SHP77 (cell line): ENCODE data around the gene INSC.
A peak's percentile ranks its signal among the peaks of the same experiment; 100 is the strongest.
"Not testable (repeated sequence)": the region's sequence is repeated elsewhere in the genome, so short reads cannot be mapped to it uniquely, and the experiment has no call there.

Source experiments
- DNase-seq, 2 experiments: peaks; one replicate each; lab custom pipeline; 2025; lab: John Stamatoyannopoulos, UW

The INSC gene

GRCh38 chr11:15114501-15115475 lies at the start of gene INSC:
TSS of gene INSC (plus strand) at chr11:15114923. CDS start at chr11:15149175, 34,252 bp downstream.
- no peak for DNase-seq

DNA sequence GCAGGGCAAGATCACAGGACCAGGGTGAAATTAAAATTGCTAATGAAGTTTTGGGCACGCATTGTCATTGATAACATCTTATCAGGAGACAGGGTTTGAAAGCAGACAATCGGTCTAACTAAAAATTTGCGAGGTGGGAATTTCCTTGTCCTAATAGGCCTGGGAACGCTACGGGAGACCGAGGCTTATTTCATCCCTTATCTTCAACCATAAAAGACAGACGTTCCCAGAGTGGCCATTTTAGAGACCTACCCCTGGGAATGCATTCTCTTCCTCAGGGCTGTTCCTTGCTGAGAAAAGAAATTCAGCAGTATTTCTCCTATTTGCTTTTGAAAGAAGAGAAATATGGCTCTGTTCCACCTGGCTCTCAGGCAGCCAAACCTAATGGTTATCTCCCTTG lies 45.0 kb upstream of the INSC start:
- not testable (repeated sequence) for DNase-seq

GRCh38 chr11:15071556-15072255 lies 43.0 kb upstream of the INSC start:
- no peak for DNase-seq

DNA sequence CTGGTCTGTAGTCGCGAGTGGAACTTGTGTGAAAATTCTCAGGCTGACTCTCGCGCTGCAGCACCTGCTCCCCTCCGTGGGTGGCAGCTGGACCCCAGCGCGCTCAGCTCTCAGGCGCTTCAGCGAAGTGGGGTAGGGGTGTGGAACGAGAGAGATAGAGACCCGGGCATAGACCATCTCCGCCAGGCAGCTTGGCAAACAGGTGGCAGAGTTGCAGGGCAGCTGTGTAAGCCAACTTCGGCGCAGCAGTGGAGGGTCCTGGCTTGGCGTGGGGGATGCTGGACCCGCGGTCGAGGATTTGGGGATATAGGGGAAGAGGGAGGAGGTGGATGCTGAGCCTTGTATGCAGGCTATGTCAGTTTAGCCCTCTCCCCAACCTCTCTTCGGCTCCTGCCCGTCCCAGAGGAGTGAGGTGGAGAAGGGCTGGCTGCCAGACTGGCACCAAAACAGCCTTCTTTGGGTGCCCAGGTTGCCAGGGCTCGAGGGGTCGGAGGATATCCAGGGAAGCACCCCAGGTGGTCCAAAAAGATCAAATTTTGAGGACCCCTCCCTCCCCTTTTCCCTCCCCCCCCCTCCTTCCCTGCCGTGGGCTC lies 42.1 kb upstream of the INSC start:
- DNase-seq, result no peak

GRCh38 chr11:15073361-15074205 lies 41.1 kb upstream of the INSC start, which contains the start of gene CALCB:
TSS of gene CALCB (plus strand) at chr11:15073593. CDS start at chr11:15074719, 1,126 bp downstream.
- DNase-seq, result peak in 1 of 2 experiments; percentile 62

DNA sequence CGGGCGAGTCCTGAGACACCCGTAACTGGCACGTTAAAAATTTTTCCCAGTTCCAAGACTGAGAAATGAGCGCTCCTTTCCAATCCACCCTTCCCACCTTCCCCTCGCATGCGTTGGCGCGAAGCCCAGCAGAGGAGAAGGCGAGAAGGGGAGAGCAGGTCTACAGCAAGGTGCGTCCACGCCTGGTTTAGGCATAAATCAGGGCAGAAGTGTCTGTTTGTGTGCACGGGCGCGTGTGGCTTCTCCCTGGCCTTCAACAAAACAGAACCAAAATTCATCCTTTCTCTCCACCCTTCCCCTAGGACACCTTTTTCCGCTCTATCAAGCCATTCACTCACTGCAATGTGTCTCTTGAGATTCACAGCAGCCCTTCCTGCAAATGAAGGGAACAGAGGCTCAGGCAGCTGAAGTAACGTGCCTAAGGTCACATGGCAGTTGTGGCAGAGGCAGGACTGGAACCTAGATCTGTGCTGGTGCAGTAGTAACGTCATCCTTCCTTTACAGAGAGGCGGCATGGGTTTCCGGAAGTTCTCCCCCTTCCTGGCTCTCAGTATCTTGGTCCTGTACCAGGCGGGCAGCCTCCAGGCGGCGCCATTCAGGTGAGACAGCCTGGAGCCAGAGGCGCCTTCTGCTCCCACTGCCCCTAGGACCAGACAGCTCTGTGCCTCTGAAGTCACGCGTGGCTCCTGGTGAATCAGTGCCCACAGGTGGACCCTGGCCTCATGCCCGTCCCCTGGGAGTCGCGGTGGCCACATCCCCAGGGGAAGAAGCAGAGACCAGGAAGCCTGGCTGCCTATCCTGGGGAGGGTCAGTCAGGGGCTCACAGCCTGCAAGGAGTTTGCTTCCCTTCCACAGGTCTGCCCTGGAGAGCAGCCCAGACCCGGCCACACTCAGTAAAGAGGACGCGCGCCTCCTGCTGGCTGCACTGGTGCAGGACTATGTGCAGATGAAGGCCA lies 40.2 kb upstream of the INSC start:
- peak; percentile 53 to 65 for DNase-seq

- no peak for DNase-seq
Observed at GRCh38 chr11:15075162-15075526, 39.6 kb upstream of the INSC start.

DNA sequence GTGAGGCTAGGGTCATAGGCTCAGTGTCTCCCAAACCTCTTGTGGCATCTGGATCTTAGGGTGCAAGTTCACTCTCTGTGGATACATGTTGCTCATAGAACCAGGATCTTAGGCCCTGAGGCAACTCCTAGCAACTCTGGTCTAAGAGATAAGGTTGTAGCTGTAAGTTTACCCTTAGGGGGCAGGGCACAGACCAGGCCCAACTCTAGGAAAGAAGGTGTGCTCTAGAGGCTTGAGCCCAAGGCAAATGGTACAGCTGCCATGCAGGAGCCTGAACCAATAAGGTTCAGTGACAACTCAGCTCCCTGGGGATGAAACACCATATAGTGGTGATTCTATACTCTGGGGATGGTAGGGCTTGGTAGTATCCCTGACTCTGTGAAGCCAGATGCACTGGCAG lies 23.5 kb upstream of the INSC start:
- DNase-seq, result no peak

DNA sequence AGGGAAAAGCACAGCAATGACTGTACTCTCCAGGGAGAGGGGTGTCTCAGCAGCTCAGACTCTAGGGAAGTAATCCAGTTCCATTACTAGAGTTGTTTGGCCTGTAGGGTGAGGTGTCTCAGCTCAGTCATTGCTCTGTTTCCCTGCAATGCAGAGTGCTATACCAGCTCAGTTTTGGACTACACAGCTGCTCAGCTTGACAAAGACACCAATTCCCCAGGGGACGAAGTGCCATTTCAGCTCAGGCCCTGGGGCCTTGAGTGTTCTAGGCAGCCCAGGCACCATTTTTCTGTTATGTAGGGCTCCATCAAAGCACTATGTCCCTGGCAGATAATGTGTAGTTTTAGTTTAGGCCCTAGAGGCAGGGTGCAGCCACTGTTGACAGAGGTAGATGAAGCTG lies 23.1 kb upstream of the INSC start:
- DNase-seq, result no peak

DNA sequence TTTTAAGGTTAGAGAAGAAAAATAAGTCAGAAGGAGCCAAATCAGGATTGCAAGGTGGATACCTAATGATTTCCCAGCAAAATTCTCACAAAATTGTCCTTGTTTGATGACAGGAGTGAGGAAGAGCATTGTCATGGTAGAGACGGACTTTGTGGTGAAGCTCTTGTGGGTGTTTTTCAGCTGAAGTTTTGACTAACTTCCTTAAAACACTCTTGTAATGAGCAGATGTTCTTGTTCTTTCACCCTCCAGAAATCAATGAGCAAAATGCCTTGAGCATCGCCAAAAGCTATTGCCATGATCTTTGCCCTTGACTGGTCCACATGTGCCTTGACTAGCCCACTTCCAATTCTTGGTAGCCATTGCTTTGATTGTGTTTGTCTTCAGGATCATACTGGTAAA lies 21.3 kb upstream of the INSC start:
- DNase-seq, result no peak

DNA sequence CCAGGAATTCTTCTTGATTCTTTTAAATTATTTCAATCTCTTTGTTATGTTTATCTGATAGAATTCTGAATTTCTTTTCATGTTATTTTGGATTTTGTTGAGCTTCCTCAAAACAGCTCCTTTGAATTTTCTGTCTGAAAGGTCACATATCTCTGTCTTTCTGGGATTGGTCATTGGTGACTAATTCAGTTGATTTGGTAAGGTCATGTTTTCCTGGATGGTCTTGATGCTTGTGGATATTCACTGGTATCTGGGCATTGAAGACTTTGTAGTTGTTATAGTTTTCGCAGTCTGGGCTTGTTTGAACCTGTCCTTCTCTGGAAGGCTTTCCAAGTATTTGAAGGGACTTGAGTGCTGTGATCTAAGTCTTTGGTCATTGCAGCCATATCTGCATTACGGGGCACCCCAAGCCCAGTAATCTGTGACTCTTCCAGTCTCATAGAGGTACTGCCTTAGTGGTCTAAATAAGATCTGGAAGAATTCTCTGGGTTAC lies 18.9 kb upstream of the INSC start:
- no peak for DNase-seq

DNA sequence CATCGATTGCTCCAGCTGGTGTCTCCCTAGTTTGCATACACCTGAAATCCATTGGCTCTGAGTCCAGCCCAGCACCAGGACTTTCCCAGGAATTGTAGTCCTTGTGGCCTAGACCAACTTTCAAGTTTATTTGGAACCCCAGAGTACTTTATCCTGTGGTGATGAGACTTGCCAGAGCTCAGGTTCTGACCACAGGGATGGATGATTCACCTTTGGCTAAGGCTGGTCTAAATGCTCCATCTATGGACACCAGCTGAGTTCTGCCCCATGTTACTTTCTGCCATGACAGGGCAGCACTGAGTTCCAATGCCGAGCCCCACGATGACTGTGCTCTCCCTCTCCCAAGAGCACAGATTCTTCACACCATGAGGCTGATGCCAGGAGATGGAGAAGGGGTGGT lies 17.3 kb upstream of the INSC start:
- DNase-seq, result no peak

DNA sequence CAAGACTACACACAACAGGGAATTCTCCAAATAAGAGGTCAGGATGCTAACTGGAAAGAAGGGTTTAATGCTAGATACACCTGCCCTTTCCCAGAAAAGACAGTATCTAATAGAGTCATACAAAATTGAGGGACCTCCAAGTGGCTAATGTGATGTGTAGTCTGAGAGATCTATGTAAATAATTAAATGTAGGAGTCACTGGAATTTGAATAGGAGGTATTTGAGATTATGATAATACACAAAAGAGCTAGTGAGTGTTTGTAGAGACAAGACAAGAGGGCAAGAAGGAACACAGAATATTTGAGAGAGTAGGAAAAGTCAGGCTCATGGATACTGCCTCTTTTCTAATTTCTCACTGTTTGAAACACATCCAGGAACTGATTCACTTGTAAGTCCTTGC lies 15.5 kb upstream of the INSC start:
- no peak for DNase-seq

GRCh38 chr11:15101072-15101709 lies 13.5 kb upstream of the INSC start:
- DNase-seq, result peak in 1 of 2 experiments; percentile 31

- no peak for DNase-seq
Observed at GRCh38 chr11:15104166-15104565, 10.6 kb upstream of the INSC start.

DNA sequence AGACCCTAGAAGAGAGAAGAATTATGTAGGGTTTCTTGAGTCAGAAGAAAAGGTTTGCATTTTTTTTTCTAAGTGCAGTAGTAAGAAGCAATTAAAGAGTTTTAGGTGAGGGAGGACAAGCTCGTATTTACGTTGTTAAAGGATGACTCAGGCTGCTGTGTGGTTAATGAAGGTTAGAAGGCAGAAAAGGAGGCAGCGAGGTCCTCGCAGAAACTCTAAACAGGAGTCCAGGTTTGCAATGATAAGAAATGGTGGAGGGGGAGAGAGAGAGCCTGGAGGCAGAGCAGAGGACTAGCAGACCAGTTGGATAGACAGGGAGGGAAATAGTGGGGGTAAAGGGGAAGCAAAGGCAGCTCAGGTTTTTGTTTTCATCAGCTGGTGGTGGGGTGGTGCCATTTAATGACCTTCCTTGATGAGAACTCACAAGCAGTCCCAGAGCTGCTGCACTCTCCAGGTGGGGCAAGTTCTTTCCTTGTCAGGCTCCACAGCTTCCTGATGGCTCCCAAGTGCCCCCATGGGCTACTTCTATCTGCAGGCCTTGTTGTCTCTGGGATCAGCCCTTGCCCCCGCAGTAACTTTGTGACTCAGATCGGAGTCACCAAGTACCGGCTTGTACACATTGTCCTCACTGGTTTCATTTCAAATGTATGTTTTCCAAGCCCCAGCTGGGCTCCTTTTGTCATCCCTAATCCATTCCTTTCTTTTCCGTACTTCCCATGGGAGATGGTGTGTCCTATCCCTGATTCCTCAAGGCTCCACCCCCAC lies 8.3 kb upstream of the INSC start:
- no peak for DNase-seq

GRCh38 chr11:15107730-15108515 lies 6.8 kb upstream of the INSC start:
- no peak for DNase-seq

- no peak for DNase-seq
Observed at GRCh38 chr11:15108592-15109130, 6.1 kb upstream of the INSC start.
